Progenitor cell of endocrine pancreas (in vitro differentiated cells): Measurements from ENCODE around the gene DAB2. TPM values are rescaled to one million over a fixed set of nuclear protein-coding genes. Genes with fewer than 3 reads are reported as not detected.
A peak's percentile ranks its signal among the peaks of the same experiment; 100 is the strongest.

Experiments
- DNase-seq: peaks from one replicate; pipeline ENCODE4 v3.0.0; 2021; ENCODE audit warnings: low spot score; ENCODE audit not compliant: unreplicated experiment
- H3K27ac Mint-ChIP-seq: 2 replicates; pipeline ENCODE4 v1.8.0; 2021; ENCODE audit warnings: mild to moderate bottlenecking, moderate library complexity, mixed read lengths
- H3K27me3 Mint-ChIP-seq: 2 replicates; pipeline ENCODE4 v1.8.0; 2021; ENCODE audit warnings: mixed read lengths
- H3K36me3 Mint-ChIP-seq: 2 replicates; pipeline ENCODE4 v1.8.0; 2022; ENCODE audit warnings: mixed read lengths; ENCODE audit not compliant: insufficient read depth
- H3K4me1 Mint-ChIP-seq: 2 replicates; pipeline ENCODE4 v1.8.0; 2021; ENCODE audit warnings: low read depth, mixed read lengths
- H3K4me3 Mint-ChIP-seq: 2 replicates; pipeline ENCODE4 v1.8.0; 2021; ENCODE audit warnings: low read depth, mild to moderate bottlenecking, moderate library complexity, mixed read lengths
- H3K9me3 Mint-ChIP-seq: 2 replicates; pipeline ENCODE4 v1.8.0; 2021; ENCODE audit warnings: low read depth, mixed read lengths
- total RNA-seq: library from RNA; stranded (reverse); gene quantifications from 2 replicates; pipeline ENCODE4 v1.2.1, GENCODE V29; 2021
- TF ChIP-seq, protein P1 (sequence below): fragments of 200-600 bp; sonication (generic); IDR thresholded peaks from one replicate; pipeline ENCODE4 v1.5.0; 2021; ENCODE audit warnings: antibody characterized with exemption, mild to moderate bottlenecking; ENCODE audit not compliant: unreplicated experiment

Gene DAB2
- total RNA-seq, 1 donor from 2014 or later = 46.0 TPM

DNA sequence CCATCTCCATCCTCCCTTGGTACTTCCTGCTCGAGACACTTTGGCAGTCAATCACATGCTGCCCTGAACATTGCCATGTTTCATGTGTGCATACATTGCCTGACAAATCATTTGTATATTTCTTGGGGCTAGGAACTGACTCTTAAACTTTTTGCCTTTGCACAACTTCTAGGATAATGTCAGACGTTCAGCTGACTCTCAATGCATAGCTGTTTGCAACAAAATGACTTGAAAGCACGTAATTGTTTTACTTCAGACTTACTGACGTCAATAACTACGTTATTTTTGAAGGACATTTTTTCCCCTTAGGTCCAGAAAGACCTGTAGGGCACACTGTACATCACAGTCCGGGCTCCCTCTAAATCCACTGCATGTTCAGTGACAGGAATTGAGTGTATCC is 37.4 kb upstream of the DAB2 start:
- Mint-ChIP-seq H3K4me1 (no peaks in the 10 kb centered on the region), H3K4me3 (no peak overlapping the region), H3K27ac (no peak overlapping the region), H3K27me3 (peaks cover 8% of the 10 kb centered on the region), H3K9me3 (peaks cover 4% of the 10 kb centered on the region), H3K36me3 (peaks cover 3% of the 10 kb centered on the region)
- DNase-seq = no peak
- TF ChIP-seq, protein P1, sequence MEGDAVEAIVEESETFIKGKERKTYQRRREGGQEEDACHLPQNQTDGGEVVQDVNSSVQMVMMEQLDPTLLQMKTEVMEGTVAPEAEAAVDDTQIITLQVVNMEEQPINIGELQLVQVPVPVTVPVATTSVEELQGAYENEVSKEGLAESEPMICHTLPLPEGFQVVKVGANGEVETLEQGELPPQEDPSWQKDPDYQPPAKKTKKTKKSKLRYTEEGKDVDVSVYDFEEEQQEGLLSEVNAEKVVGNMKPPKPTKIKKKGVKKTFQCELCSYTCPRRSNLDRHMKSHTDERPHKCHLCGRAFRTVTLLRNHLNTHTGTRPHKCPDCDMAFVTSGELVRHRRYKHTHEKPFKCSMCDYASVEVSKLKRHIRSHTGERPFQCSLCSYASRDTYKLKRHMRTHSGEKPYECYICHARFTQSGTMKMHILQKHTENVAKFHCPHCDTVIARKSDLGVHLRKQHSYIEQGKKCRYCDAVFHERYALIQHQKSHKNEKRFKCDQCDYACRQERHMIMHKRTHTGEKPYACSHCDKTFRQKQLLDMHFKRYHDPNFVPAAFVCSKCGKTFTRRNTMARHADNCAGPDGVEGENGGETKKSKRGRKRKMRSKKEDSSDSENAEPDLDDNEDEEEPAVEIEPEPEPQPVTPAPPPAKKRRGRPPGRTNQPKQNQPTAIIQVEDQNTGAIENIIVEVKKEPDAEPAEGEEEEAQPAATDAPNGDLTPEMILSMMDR = no peak

GRCh38 chr5:39461007-39461682 is 36.4 kb upstream of the DAB2 start:
- Mint-ChIP-seq H3K4me1 (peaks cover 3% of the 10 kb centered on the region), H3K27me3 (peaks cover 8% of the 10 kb centered on the region), H3K27ac (no peak overlapping the region), H3K36me3 (peaks cover 3% of the 10 kb centered on the region), H3K9me3 (peaks cover 4% of the 10 kb centered on the region), H3K4me3 (no peak overlapping the region)
- no peak for DNase-seq
- TF ChIP-seq, protein P1 = no peak

DNA sequence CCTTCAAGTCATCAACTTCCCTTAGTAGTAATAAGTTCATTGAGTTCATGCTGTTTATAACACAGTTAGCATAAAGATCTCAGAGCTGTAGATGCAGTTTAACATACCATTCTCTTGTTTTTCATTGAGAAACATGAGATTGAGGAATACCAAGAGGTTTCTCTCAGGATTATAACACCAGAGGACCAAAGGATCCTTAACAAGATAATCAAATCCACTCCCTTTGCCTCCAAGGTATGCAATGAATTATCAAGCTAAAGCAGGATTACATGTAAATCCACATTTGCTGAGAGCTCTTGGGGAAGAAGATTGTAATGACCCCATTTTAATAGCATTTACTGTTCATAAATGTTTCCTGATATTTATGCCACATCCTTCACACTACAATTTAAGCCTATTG is 35.1 kb upstream of the DAB2 start:
- H3K27me3 Mint-ChIP-seq = peaks cover 8% of the 10 kb centered on the region
- H3K4me3 Mint-ChIP-seq = no peak overlapping the region
- H3K27ac Mint-ChIP-seq = no peak overlapping the region
- H3K9me3 Mint-ChIP-seq = peaks cover 4% of the 10 kb centered on the region
- peaks cover 10% of the 10 kb centered on the region for H3K4me1 Mint-ChIP-seq
- peaks cover 3% of the 10 kb centered on the region for H3K36me3 Mint-ChIP-seq
- TF ChIP-seq, protein P1 = no peak
- DNase-seq = no peak

DNA sequence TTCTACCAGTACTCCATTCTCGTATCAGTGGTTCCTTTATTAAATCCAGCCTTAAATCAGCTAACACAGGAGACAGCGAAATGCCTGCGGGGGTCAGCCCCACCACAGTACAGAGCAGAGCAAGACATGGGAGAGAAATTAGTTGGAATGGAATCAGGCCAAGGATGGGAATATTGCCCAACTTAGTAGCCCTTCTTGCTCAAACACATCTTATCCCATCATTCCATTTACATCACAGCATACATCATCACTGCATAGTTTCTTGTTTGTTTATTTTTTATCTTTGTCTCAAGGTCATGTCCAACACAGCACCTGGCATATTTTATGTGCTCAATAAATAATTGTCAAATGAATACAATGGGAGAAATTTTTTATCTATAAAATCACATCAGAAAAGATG is 34.3 kb upstream of the DAB2 start:
- Mint-ChIP-seq H3K36me3 (peaks cover 3% of the 10 kb centered on the region), H3K27ac (no peak overlapping the region), H3K4me1 (peaks cover 16% of the 10 kb centered on the region), H3K4me3 (no peak overlapping the region), H3K9me3 (peaks cover 4% of the 10 kb centered on the region), H3K27me3 (peaks cover 8% of the 10 kb centered on the region)
- TF ChIP-seq, protein P1 = no peak
- no peak for DNase-seq

GRCh38 chr5:39455645-39456044 is 30.9 kb upstream of the DAB2 start:
- Mint-ChIP-seq H3K27ac (peak overlapping the region; percentile 30), H3K4me3 (no peak overlapping the region), H3K9me3 (peaks cover 4% of the 10 kb centered on the region), H3K36me3 (peaks cover 3% of the 10 kb centered on the region), H3K4me1 (peaks cover 33% of the 10 kb centered on the region), H3K27me3 (peaks cover 4% of the 10 kb centered on the region)
- TF ChIP-seq, protein P1 = no peak
- DNase-seq = no peak
